Measurements from ENCODE around the gene TBCB. TPM values are rescaled to one million over a fixed set of nuclear protein-coding genes. Genes with fewer than 3 reads are reported as not detected.

The TBCB gene
- total RNA-seq, 5 donors from 2014 or later (not counting 1 experiment from before 2014, with no cell fraction given): 111 to 179 (median 150) TPM

- Mint-ChIP-seq H3K27ac (no peak overlapping the region), H3K9me3 (no peaks in the 10 kb centered on the region)
- WGBS (ENCODE audit: insufficient coverage): 97% methylated on average over 8 of the region's 13 CpGs
Observed at GRCh38 chr19:36090910-36091695, 24.2 kb upstream of the TBCB start.

DNA sequence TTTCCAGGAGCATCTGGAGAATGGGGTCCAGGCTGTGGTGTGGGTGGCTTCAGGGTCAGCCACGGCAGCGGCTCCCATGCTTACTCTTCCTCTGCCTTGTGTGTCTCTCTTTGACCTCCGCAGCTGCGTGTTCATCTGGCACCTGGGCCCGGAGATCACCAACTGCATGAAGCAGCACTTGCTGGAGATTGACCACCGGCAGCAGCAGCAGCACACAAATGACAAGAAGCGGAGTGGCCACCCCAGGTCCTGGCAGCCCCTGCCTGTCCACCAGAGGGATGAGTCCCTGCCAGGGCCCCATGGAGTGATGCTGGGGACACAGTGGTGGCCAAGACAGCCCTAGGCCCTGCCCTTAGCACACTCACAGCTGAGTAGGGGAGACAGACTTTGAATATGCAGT lies 22.7 kb upstream of the TBCB start:
- 97% methylated on average over 7 of the region's 7 CpGs for WGBS (ENCODE audit: insufficient coverage)
- Histone ChIP-seq H3K9me3 (no peaks in the 10 kb centered on the region), H3K4me3 (ENCODE audit: control insufficient read depth in 1 of 2, extremely low read depth in 1 of 2, low read length in 1 of 2) (no peak overlapping the region), H3K27me3 (replicated peaks in 1 of 2; ENCODE audit: control insufficient read depth in 2 of 2, extremely low read depth in 1 of 2, insufficient read depth in 2 of 2, low read length in 1 of 2) (no peaks in the 10 kb centered on the region), H3K27ac (ENCODE audit: low read length) (no peak overlapping the region), H3K36me3 (ENCODE audit: control insufficient read depth in 2 of 2, extremely low read depth in 1 of 2, insufficient read depth in 1 of 2, low read length in 1 of 2) (no peaks in the 10 kb centered on the region), H3K4me1 (ENCODE audit: control insufficient read depth in 1 of 2, extremely low read depth in 1 of 2, insufficient read depth in 2 of 2, low read length in 2 of 2) (peaks cover 0 to 14% of the 10 kb centered on the region in 2 experiments)
- Mint-ChIP-seq H3K4me3 (no peak overlapping the region), H3K27ac (peak overlapping the region in 1 of 2 donors; percentile 41), H3K4me1 (peaks cover 0 to 13% (median 10%) of the 10 kb centered on the region in 3 donors), H3K27me3 (no peaks in the 10 kb centered on the region), H3K9me3 (no peaks in the 10 kb centered on the region), H3K36me3 (no peaks in the 10 kb centered on the region)
- DNase-seq (no peak), ATAC-seq (replicated peaks in 1 of 4) (no peak)
- ChIA-PET CTCF (no interaction called here), POLR2A (no interaction called here)

More at GRCh38 chr19:36090910-36091695, 24.2 kb upstream of the TBCB start:
- Histone ChIP-seq H3K4me3 (ENCODE audit: control insufficient read depth in 1 of 2, extremely low read depth in 1 of 2, low read length in 1 of 2) (no peak overlapping the region), H3K27ac (ENCODE audit: low read length) (no peak overlapping the region), H3K9me3 (no peaks in the 10 kb centered on the region), H3K36me3 (ENCODE audit: control insufficient read depth in 2 of 2, extremely low read depth in 1 of 2, insufficient read depth in 1 of 2, low read length in 1 of 2) (peaks cover 0 to 2% of the 10 kb centered on the region in 2 donors), H3K4me1 (ENCODE audit: control insufficient read depth in 1 of 2, extremely low read depth in 1 of 2, insufficient read depth in 2 of 2, low read length in 2 of 2) (peaks cover 0 to 14% of the 10 kb centered on the region in 2 experiments), H3K27me3 (replicated peaks in 1 of 2; ENCODE audit: control insufficient read depth in 2 of 2, extremely low read depth in 1 of 2, insufficient read depth in 2 of 2, low read length in 1 of 2) (no peaks in the 10 kb centered on the region)
- POLR2A ChIA-PET: no interaction called here
- peaks cover 0 to 13% (median 10%) of the 10 kb centered on the region in 3 donors for H3K4me1 Mint-ChIP-seq
- DNase-seq: no peak
- no peaks in the 10 kb centered on the region for H3K36me3 Mint-ChIP-seq
- H3K27me3 Mint-ChIP-seq: no peaks in the 10 kb centered on the region
- CTCF ChIA-PET: interaction anchor here in 1 of 2 donors (0.7 kb wide), 1 partner anchor 46 kb away, joined by 3 read pairs; no protein-coding TSS in a partner anchor
- no peak overlapping the region for H3K4me3 Mint-ChIP-seq
- ATAC-seq (replicated peaks in 1 of 4): no peak

- WGBS (ENCODE audit: insufficient coverage): no CpG with 5 or more reads among the region's 5 CpGs
Observed at GRCh38 chr19:36093146-36093662, 22.1 kb upstream of the TBCB start.

DNA sequence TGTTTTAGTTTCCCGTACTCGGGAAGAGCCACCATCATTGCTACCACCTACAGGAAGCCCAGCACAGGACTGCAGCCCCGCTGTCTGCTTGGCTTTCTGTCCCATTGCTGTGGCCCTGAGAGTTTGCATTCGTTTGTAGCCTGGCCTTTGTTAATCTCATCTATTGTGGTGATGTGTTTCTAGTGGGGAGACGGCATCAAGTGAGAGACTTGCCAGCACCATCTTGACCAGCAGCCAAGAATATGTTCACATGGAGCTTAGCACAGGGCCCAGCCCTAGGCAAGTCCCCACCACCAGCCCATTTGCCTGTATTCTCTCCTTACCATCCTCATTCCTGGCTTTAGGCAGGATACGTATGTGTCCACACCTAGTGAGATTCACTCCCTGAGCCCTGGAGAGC lies 21.6 kb upstream of the TBCB start:
- Histone ChIP-seq H3K27me3 (replicated peaks in 1 of 2; ENCODE audit: control insufficient read depth in 2 of 2, extremely low read depth in 1 of 2, insufficient read depth in 2 of 2, low read length in 1 of 2) (no peaks in the 10 kb centered on the region), H3K27ac (ENCODE audit: low read length) (no peak overlapping the region), H3K36me3 (ENCODE audit: control insufficient read depth in 2 of 2, extremely low read depth in 1 of 2, insufficient read depth in 1 of 2, low read length in 1 of 2) (no peaks in the 10 kb centered on the region), H3K9me3 (no peaks in the 10 kb centered on the region), H3K4me3 (ENCODE audit: control insufficient read depth in 1 of 2, extremely low read depth in 1 of 2, low read length in 1 of 2) (no peak overlapping the region), H3K4me1 (ENCODE audit: control insufficient read depth in 1 of 2, extremely low read depth in 1 of 2, insufficient read depth in 2 of 2, low read length in 2 of 2) (peaks cover 0 to 14% of the 10 kb centered on the region in 2 experiments)
- ATAC-seq (replicated peaks in 1 of 4): no peak
- Mint-ChIP-seq H3K4me3 (no peak overlapping the region), H3K27me3 (no peaks in the 10 kb centered on the region), H3K36me3 (no peaks in the 10 kb centered on the region), H3K27ac (peak overlapping the region in 1 of 2 donors; percentile 41), H3K9me3 (no peaks in the 10 kb centered on the region), H3K4me1 (peaks cover 0 to 13% (median 10%) of the 10 kb centered on the region in 3 donors)
- DNase-seq: no peak
- 100% methylated on average over 1 of the region's 6 CpGs for WGBS (ENCODE audit: insufficient coverage)
- CTCF ChIA-PET: no interaction called here
- POLR2A ChIA-PET: interaction anchor here in 1 of 2 donors (0.6 kb wide), 1 partner anchor 180 kb away, joined by 3 read pairs; no protein-coding TSS in a partner anchor

More at GRCh38 chr19:36093146-36093662, 22.1 kb upstream of the TBCB start:
- Mint-ChIP-seq H3K4me3 (no peak overlapping the region), H3K9me3 (no peaks in the 10 kb centered on the region), H3K4me1 (peaks cover 0 to 13% (median 10%) of the 10 kb centered on the region in 3 donors), H3K27ac (peak overlapping the region in 1 of 2 donors; percentile 41), H3K27me3 (no peaks in the 10 kb centered on the region), H3K36me3 (no peaks in the 10 kb centered on the region)
- Histone ChIP-seq H3K36me3 (ENCODE audit: control insufficient read depth in 2 of 2, extremely low read depth in 1 of 2, insufficient read depth in 1 of 2, low read length in 1 of 2) (no peaks in the 10 kb centered on the region), H3K27me3 (replicated peaks in 1 of 2; ENCODE audit: control insufficient read depth in 2 of 2, extremely low read depth in 1 of 2, insufficient read depth in 2 of 2, low read length in 1 of 2) (no peaks in the 10 kb centered on the region), H3K4me3 (ENCODE audit: control insufficient read depth in 1 of 2, extremely low read depth in 1 of 2, low read length in 1 of 2) (no peak overlapping the region), H3K27ac (ENCODE audit: low read length) (no peak overlapping the region), H3K4me1 (ENCODE audit: control insufficient read depth in 1 of 2, extremely low read depth in 1 of 2, insufficient read depth in 2 of 2, low read length in 2 of 2) (peaks cover 0 to 14% of the 10 kb centered on the region in 2 experiments), H3K9me3 (no peaks in the 10 kb centered on the region)
- ChIA-PET POLR2A (no interaction called here), CTCF (no interaction called here)
- DNase-seq: no peak
- no peak for ATAC-seq (replicated peaks in 1 of 4)

DNA sequence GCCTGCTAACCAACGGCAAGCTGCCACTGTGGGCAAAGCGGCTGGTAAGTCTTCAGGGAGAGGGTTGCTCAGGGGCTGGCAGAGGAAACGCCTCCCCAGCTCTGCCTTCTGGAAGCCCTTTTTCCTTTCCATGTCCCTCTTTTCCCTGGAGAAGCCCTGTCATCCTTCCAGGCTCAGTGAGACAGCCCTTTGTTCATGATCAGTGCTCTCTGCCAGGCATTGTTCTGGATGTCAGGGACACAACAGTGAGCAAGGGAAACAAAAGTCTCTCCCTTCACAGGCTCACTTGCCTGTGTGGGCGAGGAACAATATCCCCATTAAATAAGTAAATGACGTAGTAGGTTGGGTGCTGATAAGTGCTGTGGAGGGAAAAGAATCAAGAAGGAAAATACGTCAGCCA lies 18.2 kb upstream of the TBCB start:
- H3K36me3 ChIP-seq (ENCODE audit: control insufficient read depth in 2 of 2, extremely low read depth in 1 of 2, insufficient read depth in 1 of 2, low read length in 1 of 2): peaks cover 0 to 7% of the 10 kb centered on the region in 2 donors
- no peaks in the 10 kb centered on the region for H3K9me3 Mint-ChIP-seq
- no peak overlapping the region for H3K27ac ChIP-seq (ENCODE audit: low read length)
- DNase-seq (no peak), ATAC-seq (replicated peaks in 1 of 4) (no peak)
- H3K4me1 ChIP-seq (ENCODE audit: control insufficient read depth in 1 of 2, extremely low read depth in 1 of 2, insufficient read depth in 2 of 2, low read length in 2 of 2): peaks cover 0 to 14% of the 10 kb centered on the region in 2 experiments
- ChIA-PET CTCF (no interaction called here), POLR2A (no interaction called here)
- no peaks in the 10 kb centered on the region for H3K27me3 Mint-ChIP-seq
- H3K27ac Mint-ChIP-seq: no peak overlapping the region
- H3K27me3 ChIP-seq (replicated peaks in 1 of 2; ENCODE audit: control insufficient read depth in 2 of 2, extremely low read depth in 1 of 2, insufficient read depth in 2 of 2, low read length in 1 of 2): no peaks in the 10 kb centered on the region
- peaks cover 0 to 13% (median 10%) of the 10 kb centered on the region in 3 donors for H3K4me1 Mint-ChIP-seq
- no peaks in the 10 kb centered on the region for H3K9me3 ChIP-seq
- no CpG with 5 or more reads among the region's 6 CpGs for WGBS (ENCODE audit: insufficient coverage)
- no peak overlapping the region for H3K4me3 ChIP-seq (ENCODE audit: control insufficient read depth in 1 of 2, extremely low read depth in 1 of 2, low read length in 1 of 2)
- H3K36me3 Mint-ChIP-seq: no peaks in the 10 kb centered on the region
- H3K4me3 Mint-ChIP-seq: no peak overlapping the region

DNA sequence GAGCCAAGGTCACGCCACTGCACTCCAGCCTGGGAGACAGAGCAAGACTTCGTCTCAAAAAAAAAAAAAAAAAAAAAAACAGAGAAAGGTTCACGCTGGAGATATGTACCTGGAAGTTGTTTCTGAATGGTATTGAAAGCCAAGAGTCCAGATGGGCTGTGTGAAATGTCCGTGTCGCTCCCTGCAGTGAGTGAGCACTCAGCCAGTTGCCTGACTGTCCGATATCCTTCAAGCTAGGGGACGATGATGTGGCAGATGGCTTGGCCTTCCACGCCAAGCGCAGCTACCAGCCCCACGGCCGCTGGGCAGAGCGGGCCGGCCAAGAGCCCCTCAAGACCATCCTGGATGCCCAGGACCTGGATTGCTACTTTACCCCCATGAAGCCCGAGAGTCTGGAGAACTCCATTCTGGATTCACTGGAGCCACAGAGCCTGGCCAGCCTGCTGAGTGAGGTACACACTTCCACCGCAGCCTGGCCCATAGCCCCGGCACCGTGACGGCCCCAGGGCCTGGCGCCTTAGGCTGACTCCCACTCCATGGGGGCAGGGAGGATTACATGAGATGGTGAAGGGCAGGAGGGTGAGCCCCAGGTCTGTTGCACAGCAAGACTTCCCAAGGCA lies 16.0 kb upstream of the TBCB start:
- ChIA-PET CTCF (interaction anchor here in 1 of 2 donors (0.7 kb wide), 1 partner anchor 847 kb away, joined by 9 read pairs; no protein-coding TSS in a partner anchor), POLR2A (no interaction called here)
- Histone ChIP-seq H3K4me3 (ENCODE audit: control insufficient read depth in 1 of 2, extremely low read depth in 1 of 2, low read length in 1 of 2) (no peak overlapping the region), H3K27ac (ENCODE audit: low read length) (no peak overlapping the region), H3K9me3 (no peaks in the 10 kb centered on the region), H3K4me1 (ENCODE audit: control insufficient read depth in 1 of 2, extremely low read depth in 1 of 2, insufficient read depth in 2 of 2, low read length in 2 of 2) (no peaks in the 10 kb centered on the region), H3K36me3 (ENCODE audit: control insufficient read depth in 2 of 2, extremely low read depth in 1 of 2, insufficient read depth in 1 of 2, low read length in 1 of 2) (peaks cover 4 to 13% of the 10 kb centered on the region in 2 donors), H3K27me3 (replicated peaks in 1 of 2; ENCODE audit: control insufficient read depth in 2 of 2, extremely low read depth in 1 of 2, insufficient read depth in 2 of 2, low read length in 1 of 2) (no peaks in the 10 kb centered on the region)
- Mint-ChIP-seq H3K27ac (no peak overlapping the region), H3K4me3 (no peak overlapping the region), H3K4me1 (no peaks in the 10 kb centered on the region), H3K9me3 (no peaks in the 10 kb centered on the region), H3K36me3 (no peaks in the 10 kb centered on the region), H3K27me3 (no peaks in the 10 kb centered on the region)
- ATAC-seq (replicated peaks in 1 of 4): no peak
- DNase-seq: no peak
- 97% methylated on average over 17 of the region's 19 CpGs for WGBS (ENCODE audit: insufficient coverage)
